IPS DF 6.9 (cell line): ENCODE measurements around the gene SV2C.
"Not testable (repeated sequence)": the region's sequence is repeated elsewhere in the genome, so short reads cannot be mapped to it uniquely, and the experiment has no call there.

Experiments
- DNase-seq: peaks from one replicate; pipeline ENCODE4 v3.0.0-alpha.2; 2013; ENCODE audit warnings: low read depth, low spot score
- H3K27ac ChIP-seq: one replicate; pipeline ENCODE4 v1.5.1; 2013; ENCODE audit warnings: low read length, control low read depth
- H3K27me3 ChIP-seq: 2 replicates; pipeline ENCODE4 v1.6.1; 2013; ENCODE audit warnings: mild to moderate bottlenecking, low read length; ENCODE audit not compliant: control insufficient read depth, insufficient read depth
- H3K36me3 ChIP-seq: 2 replicates; pipeline ENCODE4 v1.6.1; 2013; ENCODE audit warnings: low read length; ENCODE audit not compliant: control insufficient read depth, insufficient read depth
- H3K4me1 ChIP-seq: 2 replicates; pipeline ENCODE4 v1.6.1; 2013; ENCODE audit warnings: low read length; ENCODE audit not compliant: control insufficient read depth, insufficient read depth
- H3K4me3 ChIP-seq: 2 replicates; pipeline ENCODE4 v1.5.1; 2013; ENCODE audit warnings: mild to moderate bottlenecking, low read length
- H3K9me3 ChIP-seq: 2 replicates; pipeline ENCODE4 v1.6.1; 2013; ENCODE audit warnings: low read length, inconsistent platforms; ENCODE audit not compliant: control insufficient read depth, insufficient read depth
- WGBS: extraction: QIAGEN DNeasy Blood & Tissue Kit; methylation state at CpG from one replicate; pipeline ENCODE4 v1.1.7; 2013; ENCODE audit warnings: mixed read lengths, missing lambda C conversion rate; ENCODE audit not compliant: insufficient read length, insufficient coverage; 5-methylcytosine and 5-hydroxymethylcytosine counted together

Gene SV2C

GRCh38 chr5:76292620-76293322 is 209.6 kb downstream of the SV2C start:
- no peaks in the 10 kb centered on the region for H3K9me3 ChIP-seq
- no peak overlapping the region for H3K4me3 ChIP-seq
- no peak for DNase-seq
- H3K4me1 ChIP-seq: no peaks in the 10 kb centered on the region
- no peaks in the 10 kb centered on the region for H3K36me3 ChIP-seq
- no peaks in the 10 kb centered on the region for H3K27me3 ChIP-seq
- no peak overlapping the region for H3K27ac ChIP-seq
- no CpG with 5 or more reads among the region's 2 CpGs for WGBS

GRCh38 chr5:76294573-76294972 is 211.4 kb downstream of the SV2C start:
- no peak overlapping the region for H3K27ac ChIP-seq
- H3K4me3 ChIP-seq: no peak overlapping the region
- no CpG with 5 or more reads among the region's 4 CpGs for WGBS
- H3K4me1 ChIP-seq: no peaks in the 10 kb centered on the region
- no peak for DNase-seq
- no peaks in the 10 kb centered on the region for H3K36me3 ChIP-seq
- no peaks in the 10 kb centered on the region for H3K9me3 ChIP-seq
- H3K27me3 ChIP-seq: no peaks in the 10 kb centered on the region

DNA sequence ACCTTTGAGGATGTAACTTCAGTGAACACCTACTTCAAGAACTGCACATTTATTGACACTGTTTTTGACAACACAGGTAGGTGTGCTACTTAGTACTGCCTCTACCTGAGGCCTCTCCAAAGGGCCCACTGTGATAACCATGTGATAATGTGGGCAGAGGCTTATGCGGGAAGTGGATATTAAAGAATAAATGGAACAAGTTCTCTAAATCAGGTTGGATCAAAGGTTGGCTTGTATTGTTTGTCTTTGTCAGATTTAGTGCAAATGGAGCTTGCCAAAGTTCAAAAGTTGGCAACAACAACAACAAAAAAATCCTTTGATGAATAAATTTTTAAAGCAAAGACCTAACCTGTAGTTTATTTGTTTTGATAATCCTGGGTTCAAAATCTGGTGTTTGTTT is 215.7 kb downstream of the SV2C start:
- no peaks in the 10 kb centered on the region for H3K4me1 ChIP-seq
- WGBS: no CpG with 5 or more reads among the region's 1 CpG

GRCh38 chr5:76299592-76299991 is 216.4 kb downstream of the SV2C start:
- WGBS: no CpG with 5 or more reads among the region's 2 CpGs

More for the DNA sequence above, 215.7 kb downstream of the SV2C start:
- DNase-seq: no peak
- H3K27ac ChIP-seq: no peak overlapping the region
- H3K4me3 ChIP-seq: no peak overlapping the region
- no peaks in the 10 kb centered on the region for H3K9me3 ChIP-seq
- H3K36me3 ChIP-seq: no peaks in the 10 kb centered on the region
- H3K27me3 ChIP-seq: no peaks in the 10 kb centered on the region

DNA sequence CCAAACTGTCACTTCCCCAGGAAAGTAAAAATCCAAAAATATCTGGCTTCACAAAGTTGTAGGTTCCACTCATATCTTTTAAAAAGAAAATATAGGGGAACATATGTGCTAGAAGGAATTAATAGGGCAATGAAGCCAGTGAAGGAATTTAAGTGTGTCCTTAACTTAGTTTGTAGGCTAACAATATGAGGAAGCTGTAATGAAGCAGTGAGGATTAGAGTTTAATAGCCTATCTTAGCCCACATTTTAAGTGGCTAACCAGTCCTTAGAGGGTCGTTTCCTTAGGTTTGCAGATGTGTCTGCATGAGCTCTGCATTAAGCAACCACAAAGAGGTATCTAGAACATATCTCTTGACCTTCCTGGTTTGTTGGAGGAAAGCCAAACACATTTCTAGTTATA is 218.7 kb downstream of the SV2C start:
- H3K4me1 ChIP-seq, H3K27ac ChIP-seq, H3K27me3 ChIP-seq, H3K36me3 ChIP-seq, DNase-seq, H3K4me3 ChIP-seq, H3K9me3 ChIP-seq: not testable (repeated sequence)
- WGBS: no CpG with 5 or more reads among the region's 1 CpG

More at GRCh38 chr5:76299592-76299991, 216.4 kb downstream of the SV2C start:
- H3K27ac ChIP-seq: no peak overlapping the region
- H3K36me3 ChIP-seq: no peaks in the 10 kb centered on the region
- H3K4me3 ChIP-seq: no peak overlapping the region
- DNase-seq: no peak
- no peaks in the 10 kb centered on the region for H3K27me3 ChIP-seq
- no peaks in the 10 kb centered on the region for H3K9me3 ChIP-seq
- no peaks in the 10 kb centered on the region for H3K4me1 ChIP-seq

DNA sequence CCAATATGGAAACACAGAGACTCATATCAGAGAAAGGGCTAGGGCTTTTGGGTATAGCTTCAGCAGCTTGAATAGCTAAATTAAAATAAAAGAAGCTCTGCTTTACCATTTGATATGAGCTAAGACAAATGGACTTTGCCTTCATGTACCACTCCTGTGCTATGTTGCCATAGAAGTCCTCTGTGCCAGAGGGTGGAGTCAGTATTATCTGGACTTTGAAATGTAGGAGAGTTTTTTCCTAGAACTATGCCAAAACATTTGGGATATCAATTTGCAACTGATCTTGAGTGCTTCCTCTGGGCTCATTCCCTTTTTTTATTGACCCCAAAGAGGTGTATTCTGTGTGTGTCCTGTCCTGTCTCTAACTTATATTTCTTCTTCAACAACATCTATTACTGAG is 219.5 kb downstream of the SV2C start:
- not testable (repeated sequence) for H3K27me3 ChIP-seq, DNase-seq, H3K4me1 ChIP-seq, H3K9me3 ChIP-seq, H3K27ac ChIP-seq, H3K4me3 ChIP-seq, H3K36me3 ChIP-seq

DNA sequence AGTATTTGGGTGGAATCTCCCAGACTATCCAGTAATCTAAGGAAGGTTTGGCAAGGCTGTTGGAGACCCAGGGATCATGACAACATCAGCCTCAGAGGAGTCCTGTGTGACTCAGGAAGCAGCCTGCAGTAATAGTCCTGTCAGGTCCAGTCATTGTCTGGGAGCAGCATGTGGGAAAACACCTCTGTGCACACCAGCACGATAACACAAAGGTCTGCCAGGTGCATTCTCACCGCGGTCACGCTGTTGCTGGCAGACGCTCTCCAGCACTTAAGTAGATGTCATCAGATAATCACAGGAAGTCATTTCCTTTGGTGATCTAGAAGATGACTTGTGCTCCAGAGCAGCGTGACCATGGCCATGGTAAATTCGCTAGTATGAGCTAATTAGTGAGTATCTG is 220.7 kb downstream of the SV2C start:
- DNase-seq: no peak
- H3K27ac ChIP-seq: no peak overlapping the region
- no peaks in the 10 kb centered on the region for H3K36me3 ChIP-seq
- H3K27me3 ChIP-seq: no peaks in the 10 kb centered on the region
- no peak overlapping the region for H3K4me3 ChIP-seq
- no peaks in the 10 kb centered on the region for H3K9me3 ChIP-seq
- no peaks in the 10 kb centered on the region for H3K4me1 ChIP-seq
- WGBS: no CpG with 5 or more reads among the region's 7 CpGs

DNA sequence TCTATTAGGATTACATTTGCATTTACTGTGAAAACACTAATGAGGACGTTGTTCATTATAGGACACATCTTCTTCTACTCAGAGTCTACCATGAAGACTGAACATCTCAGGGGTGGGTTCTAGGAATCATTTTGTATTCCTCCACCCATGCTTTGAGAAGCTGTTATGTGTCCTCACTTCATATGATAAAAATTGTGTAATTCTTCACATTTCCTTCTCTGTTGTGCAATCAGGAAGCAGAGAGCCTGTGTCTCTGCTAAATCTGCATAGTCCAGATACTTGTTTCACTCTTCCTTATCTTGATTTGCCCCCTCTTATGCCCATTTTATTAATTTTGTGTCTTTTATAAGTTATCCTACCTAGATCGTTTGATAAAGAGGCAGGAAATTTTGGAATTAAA is 222.1 kb downstream of the SV2C start:
- DNase-seq: no peak
- H3K9me3 ChIP-seq: no peaks in the 10 kb centered on the region
- WGBS: no CpG with 5 or more reads among the region's 2 CpGs
- no peaks in the 10 kb centered on the region for H3K4me1 ChIP-seq
- H3K27ac ChIP-seq: no peak overlapping the region
- H3K36me3 ChIP-seq: no peaks in the 10 kb centered on the region
- no peak overlapping the region for H3K4me3 ChIP-seq
- H3K27me3 ChIP-seq: no peaks in the 10 kb centered on the region

- H3K4me1 ChIP-seq: no peaks in the 10 kb centered on the region
- H3K9me3 ChIP-seq: no peaks in the 10 kb centered on the region
- DNase-seq: no peak
- no peaks in the 10 kb centered on the region for H3K27me3 ChIP-seq
- H3K4me3 ChIP-seq: no peak overlapping the region
- no CpG with 5 or more reads among the region's 1 CpG for WGBS
- no peak overlapping the region for H3K27ac ChIP-seq
- no peaks in the 10 kb centered on the region for H3K36me3 ChIP-seq
Measured at GRCh38 chr5:76305775-76306174, 222.6 kb downstream of the SV2C start.

GRCh38 chr5:76310208-76310607 is 227.0 kb downstream of the SV2C start:
- H3K27me3 ChIP-seq: no peaks in the 10 kb centered on the region
- no CpG with 5 or more reads among the region's 1 CpG for WGBS
- no peak overlapping the region for H3K27ac ChIP-seq
- no peaks in the 10 kb centered on the region for H3K9me3 ChIP-seq
- H3K4me1 ChIP-seq: no peaks in the 10 kb centered on the region
- H3K36me3 ChIP-seq: no peaks in the 10 kb centered on the region
- no peak overlapping the region for H3K4me3 ChIP-seq
- no peak for DNase-seq

DNA sequence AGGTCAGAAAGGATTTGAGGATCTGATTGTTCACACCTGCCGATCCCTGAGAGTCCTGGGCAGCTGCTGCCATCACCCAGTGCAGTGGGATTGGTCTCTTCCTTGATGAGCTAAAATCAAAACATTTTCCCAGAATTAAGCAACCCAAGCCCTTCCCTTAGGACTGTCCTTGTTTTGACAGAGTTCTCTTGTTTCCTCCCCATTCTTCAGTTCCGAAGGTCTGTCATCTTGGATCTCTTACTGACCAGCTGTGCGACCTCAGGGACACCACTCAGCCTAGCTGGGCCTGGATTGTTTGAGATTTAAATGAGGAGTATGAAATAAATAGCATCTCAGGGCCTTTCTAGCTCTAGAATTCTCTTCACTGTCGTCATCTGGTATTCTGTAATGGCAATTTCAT is 229.6 kb downstream of the SV2C start:
- no peaks in the 10 kb centered on the region for H3K9me3 ChIP-seq
- no CpG with 5 or more reads among the region's 4 CpGs for WGBS
- H3K4me3 ChIP-seq: no peak overlapping the region
- DNase-seq: no peak
- H3K27ac ChIP-seq: no peak overlapping the region
- H3K4me1 ChIP-seq: no peaks in the 10 kb centered on the region
- H3K36me3 ChIP-seq: no peaks in the 10 kb centered on the region
- no peaks in the 10 kb centered on the region for H3K27me3 ChIP-seq
